GM11168 (cell line): ENCODE measurements around the gene PTPN14.

Experiments used
- in situ Hi-C: fragments of 300-500 bp; cut with MboI; formaldehyde crosslinking; loops from one replicate; pipeline ENCODE4 v1.12.0; 2022; ENCODE audit warnings: low sequenced_read_pairs; ENCODE audit not compliant: unreplicated experiment

The PTPN14 gene

GRCh38 chr1:214570442-214570841 lies 19.0 kb upstream of the PTPN14 start:
- in situ Hi-C loops, result no loop called here

GRCh38 chr1:214569357-214570004 lies 18.1 kb upstream of the PTPN14 start:
- in situ Hi-C loops, result no loop called here

- in situ Hi-C loops, result no loop called here
Observed at GRCh38 chr1:214568328-214568727, 16.9 kb upstream of the PTPN14 start.

- in situ Hi-C loops, result no loop called here
Observed at GRCh38 chr1:214567481-214567980, 16.1 kb upstream of the PTPN14 start.

GRCh38 chr1:214566158-214567104 lies 15.0 kb upstream of the PTPN14 start:
- in situ Hi-C loops, result no loop called here

- in situ Hi-C loops, result no loop called here
Observed at GRCh38 chr1:214565310-214565709, 13.9 kb upstream of the PTPN14 start.

- in situ Hi-C loops, result no loop called here
Observed at GRCh38 chr1:214563881-214564280, 12.5 kb upstream of the PTPN14 start.

GRCh38 chr1:214557952-214558735 lies 6.7 kb upstream of the PTPN14 start:
- in situ Hi-C loops, result no loop called here

- in situ Hi-C loops, result no loop called here
Observed at GRCh38 chr1:214553142-214553710, 1.8 kb upstream of the PTPN14 start.

GRCh38 chr1:214552174-214552608 lies 789 bp upstream of the PTPN14 start:
- in situ Hi-C loops, result no loop called here

GRCh38 chr1:214550857-214551435 lies 456 bp downstream of the PTPN14 start:
- in situ Hi-C loops, result no loop called here

GRCh38 chr1:214550013-214550856 lies 1.2 kb downstream of the PTPN14 start:
- in situ Hi-C loops, result no loop called here

GRCh38 chr1:214549604-214550003 lies 1.8 kb downstream of the PTPN14 start:
- in situ Hi-C loops, result no loop called here

GRCh38 chr1:214548988-214549387 lies 2.4 kb downstream of the PTPN14 start:
- in situ Hi-C loops, result no loop called here

- in situ Hi-C loops, result no loop called here
Observed at GRCh38 chr1:214548271-214548670, 3.1 kb downstream of the PTPN14 start.

GRCh38 chr1:214547747-214548146 lies 3.7 kb downstream of the PTPN14 start:
- in situ Hi-C loops, result no loop called here

GRCh38 chr1:214546886-214547641 lies 4.3 kb downstream of the PTPN14 start:
- in situ Hi-C loops, result no loop called here

GRCh38 chr1:214546084-214546483 lies 5.3 kb downstream of the PTPN14 start:
- in situ Hi-C loops, result no loop called here
